Measurements from ENCODE around the gene EPGN.

EPGN gene

DNA sequence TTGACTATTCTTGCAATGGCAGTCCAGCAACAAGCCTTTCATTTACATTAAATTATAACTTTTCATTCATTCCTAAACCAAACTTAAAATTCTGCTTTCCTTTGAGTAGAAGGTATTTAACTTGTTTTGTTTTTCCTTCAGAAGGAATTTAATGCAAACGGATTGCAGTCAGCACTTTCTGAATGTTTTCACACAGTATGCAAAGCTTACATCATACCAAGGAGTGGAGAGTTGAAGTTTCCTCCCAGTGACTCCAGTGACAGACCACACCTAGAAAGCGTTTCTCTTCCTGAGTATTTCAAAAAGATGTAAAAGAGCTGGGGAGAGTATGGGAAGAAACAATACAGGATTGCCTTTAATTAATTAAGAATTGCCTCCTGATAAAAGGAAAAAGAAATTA is 8.1 kb downstream of the EPGN start:
- TF ChIP-seq CTCF (IDR thresholded peaks at IDR 0.05; ENCODE audit: low read depth, low read length) (no peak), EZH2phosphoT487 (IDR thresholded peaks at IDR 0.05; ENCODE audit: low read depth) (no peak)
- Histone ChIP-seq H3K27me3 (ENCODE audit: low read depth, low read length) (no peaks in the 10 kb centered on the region), H4K20me1 (ENCODE audit: insufficient read depth, low read length) (no peaks in the 10 kb centered on the region), H3K9me3 (ENCODE audit: insufficient read depth, low read length) (no peaks in the 10 kb centered on the region), H3K79me2 (ENCODE audit: low read length) (no peaks in the 10 kb centered on the region), H2AFZ (ENCODE audit: low read depth, low read length) (no peak overlapping the region), H3K4me2 (ENCODE audit: low read length) (no peak overlapping the region), H3K9ac (ENCODE audit: low read length) (no peak overlapping the region), H3K4me3 (ENCODE audit: low read length) (no peak overlapping the region), H3K4me1 (ENCODE audit: low read length) (peaks cover 7% of the 10 kb centered on the region), H3K27ac (ENCODE audit: low read length) (no peak overlapping the region), H3K36me3 (replicated peaks; ENCODE audit: low read depth, low read length) (no peaks in the 10 kb centered on the region)

DNA sequence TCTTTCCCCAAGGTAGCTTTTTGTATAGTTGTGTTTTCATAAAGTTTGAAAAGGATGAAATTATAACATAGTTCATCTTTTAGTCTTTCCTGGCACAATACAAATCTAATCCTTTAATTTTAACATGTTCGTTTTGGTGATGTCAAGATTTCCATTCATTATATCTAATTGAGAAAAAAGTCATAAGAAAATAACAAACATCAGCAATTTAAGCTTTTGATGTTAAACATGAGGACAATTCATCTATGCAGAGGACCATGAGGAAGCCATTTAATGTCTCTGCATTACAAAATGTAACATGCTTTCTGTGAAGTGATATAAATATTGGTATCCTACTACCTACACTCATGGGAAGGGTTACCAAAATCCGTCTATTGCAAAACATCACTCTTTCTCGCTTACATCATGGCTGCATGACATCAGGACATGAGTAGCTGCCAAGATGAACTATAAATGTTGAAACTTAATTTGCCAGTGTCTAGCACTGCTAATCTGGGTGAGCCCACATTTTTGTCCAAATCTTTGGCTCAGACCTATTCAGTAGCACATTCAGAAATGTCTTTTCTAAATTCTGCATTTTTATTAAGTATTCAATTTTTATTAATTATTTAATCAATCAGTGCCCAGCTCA is 9.5 kb downstream of the EPGN start:
- H3K4me2 ChIP-seq (ENCODE audit: low read length), result no peak overlapping the region
- no peaks in the 10 kb centered on the region for H3K36me3 ChIP-seq (replicated peaks; ENCODE audit: low read depth, low read length)
- no peak overlapping the region for H3K27ac ChIP-seq (ENCODE audit: low read length)
- H3K79me2 ChIP-seq (ENCODE audit: low read length), result no peaks in the 10 kb centered on the region
- no peak overlapping the region for H2AFZ ChIP-seq (ENCODE audit: low read depth, low read length)
- H3K4me1 ChIP-seq (ENCODE audit: low read length), result peaks cover 5% of the 10 kb centered on the region
- no peak overlapping the region for H3K9ac ChIP-seq (ENCODE audit: low read length)
- peaks cover 7% of the 10 kb centered on the region for H3K27me3 ChIP-seq (ENCODE audit: low read depth, low read length)
- H4K20me1 ChIP-seq (ENCODE audit: insufficient read depth, low read length), result no peaks in the 10 kb centered on the region
- H3K4me3 ChIP-seq (ENCODE audit: low read length), result no peak overlapping the region
- H3K9me3 ChIP-seq (ENCODE audit: insufficient read depth, low read length), result no peaks in the 10 kb centered on the region
- no peak for TF ChIP-seq CTCF (IDR thresholded peaks at IDR 0.05; ENCODE audit: low read depth, low read length)
- no peak for TF ChIP-seq EZH2phosphoT487 (IDR thresholded peaks at IDR 0.05; ENCODE audit: low read depth)

GRCh38 chr4:74318276-74318675 is 10.0 kb downstream of the EPGN start:
- Histone ChIP-seq H2AFZ (ENCODE audit: low read depth, low read length) (no peak overlapping the region), H3K4me1 (ENCODE audit: low read length) (peaks cover 5% of the 10 kb centered on the region), H3K9ac (ENCODE audit: low read length) (no peak overlapping the region), H3K27ac (ENCODE audit: low read length) (no peak overlapping the region), H4K20me1 (ENCODE audit: insufficient read depth, low read length) (no peaks in the 10 kb centered on the region), H3K27me3 (ENCODE audit: low read depth, low read length) (peaks cover 12% of the 10 kb centered on the region), H3K79me2 (ENCODE audit: low read length) (no peaks in the 10 kb centered on the region), H3K36me3 (replicated peaks; ENCODE audit: low read depth, low read length) (no peaks in the 10 kb centered on the region), H3K9me3 (ENCODE audit: insufficient read depth, low read length) (no peaks in the 10 kb centered on the region), H3K4me2 (ENCODE audit: low read length) (no peak overlapping the region), H3K4me3 (ENCODE audit: low read length) (no peak overlapping the region)
- TF ChIP-seq CTCF (IDR thresholded peaks at IDR 0.05; ENCODE audit: low read depth, low read length) (no peak), EZH2phosphoT487 (IDR thresholded peaks at IDR 0.05; ENCODE audit: low read depth) (no peak)

DNA sequence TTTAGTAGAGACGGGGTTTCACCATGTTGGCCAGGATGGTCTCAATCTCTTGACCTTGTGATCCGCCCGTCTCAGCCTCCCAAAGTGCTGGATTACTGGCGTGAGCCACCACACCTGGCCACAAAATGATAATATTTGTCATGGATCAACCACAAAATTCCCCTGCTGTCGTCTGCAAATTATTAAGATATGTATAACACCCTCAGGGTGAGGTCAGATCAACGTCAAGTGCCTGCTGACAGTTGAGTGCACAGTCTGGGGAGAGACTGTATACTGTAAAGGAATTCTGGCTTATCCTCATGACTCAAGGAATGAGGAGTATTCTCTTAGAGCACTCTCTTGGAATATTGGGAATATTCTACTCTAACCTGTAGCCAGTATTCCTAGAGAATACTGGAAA is 11.2 kb downstream of the EPGN start:
- Histone ChIP-seq H3K9ac (ENCODE audit: low read length) (no peak overlapping the region), H2AFZ (ENCODE audit: low read depth, low read length) (no peak overlapping the region), H3K4me1 (ENCODE audit: low read length) (peaks cover 5% of the 10 kb centered on the region), H4K20me1 (ENCODE audit: insufficient read depth, low read length) (no peaks in the 10 kb centered on the region), H3K79me2 (ENCODE audit: low read length) (no peaks in the 10 kb centered on the region), H3K9me3 (ENCODE audit: insufficient read depth, low read length) (no peaks in the 10 kb centered on the region), H3K27me3 (ENCODE audit: low read depth, low read length) (peaks cover 24% of the 10 kb centered on the region), H3K4me2 (ENCODE audit: low read length) (no peak overlapping the region), H3K36me3 (replicated peaks; ENCODE audit: low read depth, low read length) (no peaks in the 10 kb centered on the region), H3K27ac (ENCODE audit: low read length) (no peak overlapping the region), H3K4me3 (ENCODE audit: low read length) (no peak overlapping the region)
- TF ChIP-seq CTCF (IDR thresholded peaks at IDR 0.05; ENCODE audit: low read depth, low read length) (no peak), EZH2phosphoT487 (IDR thresholded peaks at IDR 0.05; ENCODE audit: low read depth) (no peak)

Measured in OCI-LY3 (cell line).